ENCODE results near the gene GPR132.

GPR132 gene

GRCh38 chr14:105077649-105077995 lies 12.4 kb upstream of the GPR132 start:
- Histone ChIP-seq H2BK5ac (ENCODE audit: low read depth, low read length, poor library complexity, severe bottlenecking) (no peak overlapping the region), H4K91ac (ENCODE audit: low read length) (no peak overlapping the region), H4K8ac (ENCODE audit: low read length) (no peak overlapping the region), H3K27me3 (ENCODE audit: control insufficient read depth in 1 of 2, insufficient read depth in 1 of 2, low read length in 2 of 2) (peaks cover 4 to 52% of the 10 kb centered on the region in 2 experiments), H2BK120ac (ENCODE audit: low read depth, low read length) (no peak overlapping the region), H2BK15ac (ENCODE audit: low read depth, poor library complexity, severe bottlenecking) (no peak overlapping the region), H2BK12ac (ENCODE audit: low read length in 2 of 2) (no peak overlapping the region), H2AFZ (ENCODE audit: low read depth, low read length) (no peak overlapping the region), H3K27ac (ENCODE audit: low read length, poor library complexity, severe bottlenecking) (no peak overlapping the region), H3K4ac (ENCODE audit: low read depth in 1 of 2, low read length in 2 of 2) (no peak overlapping the region), H3K23ac (ENCODE audit: low read length in 2 of 2) (no peak overlapping the region), H3K9me3 (ENCODE audit: control insufficient read depth, low read length) (no peaks in the 10 kb centered on the region), H3K4me1 (ENCODE audit: control insufficient read depth, insufficient read depth, low read depth, low read length) (peaks cover 12% of the 10 kb centered on the region), H2AK5ac (ENCODE audit: low read length, severe bottlenecking) (no peak overlapping the region), H3K9ac (ENCODE audit: low read length) (no peak overlapping the region), H3K14ac (ENCODE audit: low read length in 2 of 2) (no peak overlapping the region), H3K4me3 (ENCODE audit: insufficient read depth in 1 of 2, low read depth in 1 of 2, low read length in 2 of 2) (no peak overlapping the region), H3K18ac (ENCODE audit: low read depth in 1 of 2, low read length in 2 of 2) (no peak overlapping the region), H3K79me1 (replicated peaks; ENCODE audit: low read length, poor library complexity, severe bottlenecking) (no peaks in the 10 kb centered on the region), H3K4me2 (ENCODE audit: low read length, poor library complexity, severe bottlenecking) (no peak overlapping the region), H3K36me3 (ENCODE audit: control insufficient read depth in 1 of 2, insufficient read depth in 2 of 2, low read depth in 1 of 2, low read length in 2 of 2) (no peaks in the 10 kb centered on the region)
- 80% methylated on average over 8 of the region's 8 CpGs for WGBS
- DNase-seq = no peak

GRCh38 chr14:105076805-105077648 lies 11.8 kb upstream of the GPR132 start:
- H2BK5ac ChIP-seq (ENCODE audit: low read depth, low read length, poor library complexity, severe bottlenecking) = no peak overlapping the region
- H3K9me3 ChIP-seq (ENCODE audit: control insufficient read depth, low read length) = no peaks in the 10 kb centered on the region
- H4K91ac ChIP-seq (ENCODE audit: low read length) = peak overlapping the region; percentile 66
- H3K18ac ChIP-seq (ENCODE audit: low read depth in 1 of 2, low read length in 2 of 2) = no peak overlapping the region
- no peak overlapping the region for H2AK5ac ChIP-seq (ENCODE audit: low read length, severe bottlenecking)
- H3K9ac ChIP-seq (ENCODE audit: low read length) = no peak overlapping the region
- 89% methylated on average over 16 of the region's 18 CpGs for WGBS
- H3K27me3 ChIP-seq (ENCODE audit: control insufficient read depth in 1 of 2, insufficient read depth in 1 of 2, low read length in 2 of 2) = peaks cover 4 to 55% of the 10 kb centered on the region in 2 experiments
- H2BK12ac ChIP-seq (ENCODE audit: low read length in 2 of 2) = peak overlapping the region in 1 of 2 experiments; percentile 15
- no peak overlapping the region for H3K4me2 ChIP-seq (ENCODE audit: low read length, poor library complexity, severe bottlenecking)
- no peak overlapping the region for H2AFZ ChIP-seq (ENCODE audit: low read depth, low read length)
- H3K79me1 ChIP-seq (replicated peaks; ENCODE audit: low read length, poor library complexity, severe bottlenecking) = no peaks in the 10 kb centered on the region
- H4K8ac ChIP-seq (ENCODE audit: low read length) = no peak overlapping the region
- peaks cover 12% of the 10 kb centered on the region for H3K4me1 ChIP-seq (ENCODE audit: control insufficient read depth, insufficient read depth, low read depth, low read length)
- H3K27ac ChIP-seq (ENCODE audit: low read length, poor library complexity, severe bottlenecking) = no peak overlapping the region
- no peak overlapping the region for H3K4me3 ChIP-seq (ENCODE audit: insufficient read depth in 1 of 2, low read depth in 1 of 2, low read length in 2 of 2)
- H2BK120ac ChIP-seq (ENCODE audit: low read depth, low read length) = no peak overlapping the region
- H2BK15ac ChIP-seq (ENCODE audit: low read depth, poor library complexity, severe bottlenecking) = no peak overlapping the region
- H3K14ac ChIP-seq (ENCODE audit: low read length in 2 of 2) = peak overlapping the region in 1 of 2 experiments; percentile 31
- H3K23ac ChIP-seq (ENCODE audit: low read length in 2 of 2) = no peak overlapping the region
- DNase-seq = no peak
- H3K4ac ChIP-seq (ENCODE audit: low read depth in 1 of 2, low read length in 2 of 2) = no peak overlapping the region
- H3K36me3 ChIP-seq (ENCODE audit: control insufficient read depth in 1 of 2, insufficient read depth in 2 of 2, low read depth in 1 of 2, low read length in 2 of 2) = no peaks in the 10 kb centered on the region

DNA sequence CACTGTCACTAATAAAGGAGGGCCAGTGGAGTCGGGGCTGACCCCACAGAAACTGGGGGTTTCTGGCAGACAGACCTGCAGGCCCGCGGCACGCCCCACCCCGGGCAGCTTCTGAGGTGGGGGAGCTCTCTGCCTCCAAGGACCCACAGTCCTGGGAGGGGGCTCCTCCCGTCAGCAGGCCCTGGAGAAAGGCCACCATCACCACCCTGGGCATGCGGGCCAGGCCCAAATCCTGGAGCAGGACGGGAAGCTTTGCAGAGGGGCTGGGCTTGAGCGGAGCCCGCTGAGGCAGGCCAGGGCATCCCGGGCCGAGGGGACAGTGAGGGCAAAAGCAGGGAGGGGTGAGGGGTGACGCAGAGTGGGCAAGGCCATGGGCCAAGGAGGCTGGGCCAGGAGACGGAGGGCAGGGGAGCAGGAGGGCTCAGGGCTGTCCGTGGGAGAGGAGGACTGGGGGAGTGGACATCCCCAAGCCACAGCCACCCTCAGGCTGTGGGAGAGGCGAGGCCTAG lies 11.1 kb upstream of the GPR132 start:
- Histone ChIP-seq H3K4me1 (ENCODE audit: control insufficient read depth, insufficient read depth, low read depth, low read length) (peaks cover 12% of the 10 kb centered on the region), H3K4me3 (ENCODE audit: insufficient read depth in 1 of 2, low read depth in 1 of 2, low read length in 2 of 2) (no peak overlapping the region), H3K79me1 (replicated peaks; ENCODE audit: low read length, poor library complexity, severe bottlenecking) (no peaks in the 10 kb centered on the region), H3K4me2 (ENCODE audit: low read length, poor library complexity, severe bottlenecking) (no peak overlapping the region), H3K9ac (ENCODE audit: low read length) (no peak overlapping the region), H2AK5ac (ENCODE audit: low read length, severe bottlenecking) (no peak overlapping the region), H3K27ac (ENCODE audit: low read length, poor library complexity, severe bottlenecking) (no peak overlapping the region), H3K18ac (ENCODE audit: low read depth in 1 of 2, low read length in 2 of 2) (peak overlapping the region in 1 of 2 experiments; percentile 73), H3K4ac (ENCODE audit: low read depth in 1 of 2, low read length in 2 of 2) (no peak overlapping the region), H4K91ac (ENCODE audit: low read length) (peak overlapping the region; percentile 35), H3K36me3 (ENCODE audit: control insufficient read depth in 1 of 2, insufficient read depth in 2 of 2, low read depth in 1 of 2, low read length in 2 of 2) (no peaks in the 10 kb centered on the region), H3K27me3 (ENCODE audit: control insufficient read depth in 1 of 2, insufficient read depth in 1 of 2, low read length in 2 of 2) (peaks cover 4 to 55% of the 10 kb centered on the region in 2 experiments), H3K9me3 (ENCODE audit: control insufficient read depth, low read length) (no peaks in the 10 kb centered on the region), H2AFZ (ENCODE audit: low read depth, low read length) (no peak overlapping the region), H3K23ac (ENCODE audit: low read length in 2 of 2) (no peak overlapping the region), H3K14ac (ENCODE audit: low read length in 2 of 2) (peak overlapping the region in 1 of 2 experiments; percentile 31), H2BK5ac (ENCODE audit: low read depth, low read length, poor library complexity, severe bottlenecking) (no peak overlapping the region), H2BK120ac (ENCODE audit: low read depth, low read length) (no peak overlapping the region), H2BK15ac (ENCODE audit: low read depth, poor library complexity, severe bottlenecking) (no peak overlapping the region), H2BK12ac (ENCODE audit: low read length in 2 of 2) (peak overlapping the region in 1 of 2 experiments; percentile 15), H4K8ac (ENCODE audit: low read length) (no peak overlapping the region)
- DNase-seq = no peak
- 85% methylated on average over 16 of the region's 16 CpGs for WGBS
